ENCODE measurements around the gene SPDEF.

Gene SPDEF

GRCh38 chr6:34562350-34562749, 6.2 kb upstream of the SPDEF start:
- no peak for FAIRE-seq

- no peak for FAIRE-seq
These were observed 5.0 kb upstream of the SPDEF start for GRCh38 chr6:34561227-34561530.

DNA sequence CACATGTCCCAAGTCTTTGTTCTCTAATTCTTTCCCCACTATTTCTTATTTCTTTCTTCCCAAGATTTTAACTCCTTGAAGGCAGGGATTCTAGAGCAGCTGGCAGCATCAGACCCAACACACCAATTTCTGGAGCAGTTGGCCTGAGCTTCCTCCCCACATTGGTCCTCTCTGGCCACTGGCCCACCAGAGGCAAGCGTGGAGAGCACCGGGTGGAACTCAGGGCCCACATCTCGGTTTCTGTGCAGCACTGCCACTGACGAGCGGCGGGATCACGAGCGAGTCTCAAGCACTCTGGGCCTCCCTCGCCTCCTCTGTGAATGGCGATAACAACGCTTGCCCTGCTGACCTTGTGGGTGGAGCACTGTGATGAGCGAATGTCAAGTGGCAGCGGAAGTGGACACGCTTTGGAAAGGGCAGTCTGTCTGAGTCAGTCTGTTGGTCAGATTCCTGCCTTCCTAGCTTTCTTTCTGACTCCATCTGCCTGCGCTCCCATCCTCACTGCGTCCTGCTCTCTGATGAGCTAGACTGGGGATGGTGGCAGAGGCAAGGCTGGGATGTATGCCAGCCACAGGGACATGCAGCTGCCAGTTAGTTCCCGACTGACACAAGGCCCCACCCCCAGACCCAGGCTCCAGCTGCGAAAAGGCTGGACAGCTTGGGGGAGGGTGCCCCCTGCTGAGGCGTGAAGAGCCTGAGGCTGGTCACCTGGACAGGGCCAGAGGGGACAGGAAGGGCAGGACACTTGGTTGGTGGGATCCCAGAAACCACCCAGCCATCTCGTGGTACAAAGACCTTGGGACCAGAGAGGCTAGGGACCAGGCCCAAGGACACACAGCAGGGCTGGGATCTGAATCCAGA, 4.5 kb upstream of the SPDEF start:
- no peak for FAIRE-seq

- no peak for FAIRE-seq
These were observed 3.7 kb upstream of the SPDEF start for GRCh38 chr6:34559651-34560365.

- no peak for FAIRE-seq
These were observed 2.1 kb upstream of the SPDEF start for GRCh38 chr6:34558172-34558714.

DNA sequence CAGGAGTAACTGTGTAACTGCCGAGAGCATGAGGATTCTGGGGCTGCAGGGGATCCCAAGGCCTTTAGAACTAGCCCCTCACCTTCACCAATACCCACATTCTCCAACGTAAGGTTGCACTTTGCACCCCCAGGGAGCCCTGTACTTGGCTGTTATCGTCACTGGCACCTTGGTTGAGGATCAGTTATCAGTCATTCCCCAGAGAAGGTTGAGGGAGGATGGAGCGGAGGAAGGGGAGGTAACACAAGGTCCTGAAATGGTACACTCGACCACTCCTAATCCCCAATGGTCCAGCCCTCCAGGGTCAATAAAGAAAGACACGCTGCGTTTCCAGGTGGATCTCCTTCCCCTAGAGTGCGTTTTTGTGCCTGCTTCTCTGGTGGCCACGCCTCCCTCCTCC, 1.1 kb upstream of the SPDEF start:
- FAIRE-seq: no peak

GRCh38 chr6:34556493-34556892, 364 bp upstream of the SPDEF start:
- no peak for FAIRE-seq

GRCh38 chr6:34555328-34555727, 801 bp downstream of the SPDEF start:
- no peak for FAIRE-seq

DNA sequence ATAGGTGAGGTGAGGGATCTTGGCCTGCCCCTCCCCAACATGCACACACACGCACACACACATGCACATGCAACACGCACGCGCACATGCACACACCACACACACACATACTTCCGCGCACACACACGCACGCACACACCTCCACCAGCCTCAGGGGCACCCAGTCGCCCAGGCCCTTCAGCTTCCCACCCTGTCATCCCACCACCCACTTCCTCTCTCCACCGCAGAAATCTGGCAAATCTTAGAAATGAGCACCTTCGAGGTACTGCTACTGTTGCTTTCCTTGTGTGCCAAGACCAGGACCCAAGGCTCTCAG, 1.2 kb downstream of the SPDEF start:
- FAIRE-seq: no peak

DNA sequence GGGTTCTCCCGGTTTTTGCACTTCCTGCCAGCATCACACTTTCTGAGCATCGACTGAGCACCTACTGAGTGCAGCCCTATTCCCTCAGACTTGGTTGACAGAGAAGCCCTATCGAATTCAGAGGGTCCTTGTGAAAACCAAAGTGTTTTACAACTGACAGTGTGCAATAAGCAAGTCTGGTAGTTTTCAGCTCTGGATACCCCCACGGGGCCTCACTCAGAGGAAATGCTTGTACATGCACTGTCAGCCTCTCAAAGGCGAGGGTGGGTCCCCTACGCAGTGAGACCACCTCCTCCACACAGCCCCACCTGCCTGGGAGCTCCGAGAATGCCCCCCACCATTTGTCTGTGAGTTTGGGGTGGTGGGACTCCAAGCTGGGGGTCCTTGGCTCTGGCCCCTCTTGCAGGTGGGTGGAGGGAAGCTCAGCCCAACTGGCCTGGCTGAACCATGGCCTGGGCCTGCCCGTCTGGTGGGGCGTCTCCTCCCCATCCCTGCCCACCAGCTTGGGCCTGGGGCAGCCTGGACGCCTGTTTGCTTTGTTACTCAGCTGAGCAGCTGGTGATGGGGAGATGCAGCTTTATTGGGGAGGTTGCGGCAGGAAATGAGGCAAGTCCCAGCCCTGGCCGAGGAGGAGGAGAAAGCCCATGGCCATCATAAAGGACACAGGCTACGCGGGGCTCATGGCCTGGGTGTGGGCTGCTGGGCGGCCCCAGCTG, 1.7 kb downstream of the SPDEF start:
- FAIRE-seq: no peak

- FAIRE-seq: no peak
These were observed 2.4 kb downstream of the SPDEF start for GRCh38 chr6:34553750-34554149.

GRCh38 chr6:34553146-34553545, 3.0 kb downstream of the SPDEF start:
- FAIRE-seq: no peak

GRCh38 chr6:34552620-34553019, 3.5 kb downstream of the SPDEF start:
- FAIRE-seq: no peak

- no peak for FAIRE-seq
These were observed 4.4 kb downstream of the SPDEF start for GRCh38 chr6:34551720-34552119.

DNA sequence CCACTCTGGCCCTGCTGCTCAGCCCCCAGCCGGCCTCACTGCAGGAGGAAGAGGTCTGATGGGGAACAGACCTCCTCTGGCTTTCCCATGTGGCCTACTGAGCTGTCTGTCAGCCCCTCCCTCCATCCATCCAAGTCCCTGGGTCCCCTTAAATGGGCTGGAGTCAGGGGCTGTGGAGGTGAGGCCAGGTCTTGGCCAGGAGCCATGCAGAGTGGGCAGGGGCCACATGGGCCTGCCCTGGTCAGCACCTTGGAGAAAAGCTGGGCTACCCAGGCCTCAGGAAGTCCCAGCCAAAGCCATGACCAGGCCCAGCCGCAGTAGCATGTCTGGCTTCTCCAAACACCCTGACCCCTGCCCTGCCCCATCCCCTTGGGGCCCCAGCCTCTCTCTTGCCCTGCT, 6.3 kb downstream of the SPDEF start:
- FAIRE-seq: no peak

DNA sequence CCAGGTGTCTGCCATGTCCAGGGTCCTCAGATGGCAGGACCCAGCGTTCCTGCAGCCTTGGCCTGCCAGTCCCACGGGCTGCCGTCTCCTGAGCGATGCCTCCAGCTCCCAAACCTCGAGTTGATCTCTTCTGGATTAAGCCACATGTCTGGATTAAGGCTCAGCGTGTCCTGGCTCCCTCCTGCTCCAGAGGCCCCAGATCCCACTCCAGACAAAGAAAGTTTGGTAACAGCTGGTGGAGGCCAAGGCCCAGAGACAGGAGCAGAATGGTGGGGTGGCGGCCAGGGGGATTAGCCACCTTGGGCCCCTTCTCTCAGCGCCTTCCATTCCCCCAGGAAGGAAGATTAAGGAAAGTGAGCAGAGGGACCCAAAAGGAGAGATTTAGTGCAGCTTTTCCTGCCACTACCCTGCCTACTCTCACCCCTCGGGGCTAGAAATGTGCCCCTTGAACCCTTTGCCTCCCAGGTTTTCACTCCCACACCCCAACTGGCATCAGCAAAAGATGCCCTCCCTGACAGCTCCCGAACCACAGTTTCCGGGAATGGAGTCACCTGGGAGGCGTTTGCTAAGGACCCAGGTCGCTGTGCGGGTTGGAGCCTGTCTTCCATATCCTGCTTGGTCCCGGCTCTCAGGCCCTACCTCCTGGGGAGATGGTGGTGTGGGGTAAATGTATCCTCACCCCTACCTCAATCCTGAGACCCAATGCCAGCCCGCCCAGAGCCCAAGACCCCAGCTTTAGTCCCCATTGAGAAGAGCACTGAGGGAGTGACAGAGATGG, 6.9 kb downstream of the SPDEF start:
- FAIRE-seq: no peak

DNA sequence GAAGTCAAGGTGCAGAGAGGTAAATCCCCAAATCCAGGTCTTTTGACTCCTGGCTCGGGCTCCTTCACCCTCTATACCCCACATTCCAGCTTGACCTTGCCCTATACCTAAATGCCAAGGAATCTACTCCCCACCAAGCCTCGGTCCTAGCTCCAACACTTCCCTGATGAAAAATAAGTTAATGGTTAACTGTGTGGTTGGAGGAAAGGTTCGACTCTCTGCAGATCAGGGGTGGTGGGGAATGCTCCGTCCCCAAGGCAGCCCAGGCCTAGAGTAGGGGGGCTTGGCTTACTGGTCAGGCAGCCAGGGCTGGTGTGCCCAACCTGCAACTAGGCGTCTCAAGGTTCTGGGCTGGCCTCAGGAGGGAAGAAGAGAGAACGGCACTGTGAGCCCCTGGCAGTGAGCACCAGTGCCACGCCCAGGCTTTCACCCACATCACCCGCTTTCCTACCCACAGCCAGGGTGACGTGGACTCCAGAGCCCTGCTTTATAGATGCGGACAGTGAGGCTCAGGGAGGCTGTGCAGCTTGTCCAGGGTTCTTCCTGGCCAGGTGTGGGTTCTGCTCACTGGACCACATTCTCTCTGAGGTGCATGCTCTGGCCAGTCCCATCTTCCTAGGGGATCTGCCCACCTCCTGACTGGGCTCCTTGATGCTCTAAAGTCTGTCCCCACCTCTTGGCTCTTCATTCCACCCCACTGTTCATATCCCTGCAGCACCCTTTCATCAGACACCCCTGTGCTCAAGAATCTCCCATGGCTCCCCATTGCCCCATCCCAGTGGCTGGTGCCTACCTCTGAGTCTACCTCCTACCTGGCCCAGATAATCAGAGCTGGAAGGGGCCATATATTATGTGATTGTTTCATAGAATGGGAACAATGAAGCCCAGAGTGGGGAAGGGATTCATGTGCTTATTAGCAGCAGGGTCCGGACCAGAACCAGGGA, 8.2 kb downstream of the SPDEF start:
- no peak for FAIRE-seq

DNA sequence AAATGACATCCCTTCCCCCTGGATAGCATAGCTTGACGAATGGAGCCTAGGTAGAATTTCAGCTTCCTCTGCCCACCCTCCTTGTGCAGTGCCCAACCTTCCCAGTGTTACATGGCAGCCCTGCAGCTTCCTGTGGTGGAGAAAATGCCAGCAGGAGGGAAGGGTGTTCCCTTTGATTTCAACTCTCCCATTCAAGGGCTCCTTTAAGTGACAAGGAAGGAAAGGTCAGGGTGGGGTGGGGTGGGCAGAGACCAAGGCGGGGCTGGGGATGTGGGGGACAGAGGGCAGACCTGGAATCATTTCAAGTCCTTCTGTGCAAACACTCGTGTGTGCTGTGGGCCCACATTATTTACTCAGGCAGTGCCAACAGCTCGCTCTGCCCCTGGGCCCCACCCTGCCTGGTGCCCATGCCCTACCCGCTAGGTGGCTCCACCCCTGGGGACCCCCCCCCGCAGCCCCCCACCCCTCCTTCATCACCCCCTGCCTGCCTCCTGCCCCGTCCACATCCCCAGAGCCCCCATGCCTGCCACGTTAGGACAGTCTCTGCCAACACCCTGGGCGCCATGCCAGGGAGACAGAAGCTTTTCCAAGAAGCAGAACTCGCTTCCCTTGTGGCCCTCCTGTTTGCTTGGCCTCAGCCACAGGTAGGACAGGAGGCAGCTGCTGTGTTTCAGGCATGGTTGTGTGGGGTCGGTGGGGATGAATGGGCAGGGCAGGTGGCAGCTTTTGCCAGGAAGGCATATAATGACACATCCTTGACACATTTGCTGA, 9.4 kb downstream of the SPDEF start:
- no peak for FAIRE-seq

DNA sequence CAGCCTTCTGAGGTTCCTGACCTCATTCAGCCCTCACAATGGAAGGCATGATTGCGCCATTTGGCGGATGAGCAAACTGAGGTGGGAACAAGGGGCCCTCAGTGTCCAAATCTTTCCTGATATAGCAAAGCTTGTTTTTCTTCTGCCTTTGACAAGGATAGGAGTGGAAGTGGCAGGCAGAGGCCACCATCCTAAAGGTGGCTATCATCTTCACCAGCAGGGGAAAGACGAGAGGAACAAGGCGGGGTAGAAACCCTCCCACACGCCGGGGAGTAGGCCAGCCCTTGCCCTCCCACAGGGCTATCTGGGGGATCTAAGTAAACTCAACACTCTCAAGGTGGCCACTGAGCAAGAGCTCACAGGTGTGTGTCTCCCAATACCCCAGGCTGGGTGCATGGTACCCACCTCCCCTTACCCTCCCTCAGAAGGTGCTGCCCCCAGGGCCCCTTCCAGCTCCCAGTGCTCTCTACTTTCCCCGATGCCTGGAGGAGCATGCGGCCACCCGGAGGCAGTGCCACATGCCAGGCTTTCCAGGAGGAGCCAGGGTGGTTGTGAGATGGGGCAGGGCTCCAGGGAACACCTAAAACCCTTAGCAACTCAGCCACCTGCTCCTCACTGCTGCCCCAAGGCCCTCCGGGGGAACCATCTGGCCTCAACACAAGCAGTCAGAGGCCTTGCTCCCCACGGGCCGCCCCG, 11.2 kb downstream of the SPDEF start:
- FAIRE-seq: no peak

DNA sequence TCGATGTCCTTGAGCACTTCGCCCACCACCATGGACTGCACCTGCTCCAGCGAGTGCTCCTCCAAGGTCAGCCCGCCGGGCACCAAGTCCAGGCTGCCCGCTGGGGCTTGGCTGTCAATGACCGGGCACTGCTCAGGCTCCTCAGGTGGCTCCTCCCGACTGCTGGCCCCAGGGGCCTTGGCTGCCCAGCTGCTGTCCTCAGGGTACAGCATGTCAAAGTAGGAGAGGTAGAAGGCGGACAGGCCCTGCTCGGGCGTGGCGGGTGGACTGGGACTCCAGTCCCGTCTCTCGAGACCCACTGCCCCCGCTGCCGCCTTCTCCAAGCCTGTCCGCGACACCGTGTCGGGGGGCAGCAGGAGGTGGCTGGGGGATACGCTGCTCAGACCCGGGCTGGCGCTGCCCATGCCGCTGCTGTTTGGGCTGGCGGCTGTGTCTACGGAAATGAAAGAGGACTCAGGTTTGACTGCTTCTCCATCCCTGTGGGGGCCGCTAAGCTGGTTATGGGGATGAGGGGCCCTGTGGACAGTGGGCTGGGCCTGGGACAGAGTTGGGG, 12.0 kb downstream of the SPDEF start:
- no peak for FAIRE-seq

Data from endometrium (tissue), 2 donors.